ENCODE results near the gene TMEM238. TPM values are rescaled to one million over a fixed set of nuclear protein-coding genes. Genes with fewer than 3 reads are reported as not detected.

Gene TMEM238
- total RNA-seq, 1 experiment from 2014 or later = 18.1 TPM

DNA sequence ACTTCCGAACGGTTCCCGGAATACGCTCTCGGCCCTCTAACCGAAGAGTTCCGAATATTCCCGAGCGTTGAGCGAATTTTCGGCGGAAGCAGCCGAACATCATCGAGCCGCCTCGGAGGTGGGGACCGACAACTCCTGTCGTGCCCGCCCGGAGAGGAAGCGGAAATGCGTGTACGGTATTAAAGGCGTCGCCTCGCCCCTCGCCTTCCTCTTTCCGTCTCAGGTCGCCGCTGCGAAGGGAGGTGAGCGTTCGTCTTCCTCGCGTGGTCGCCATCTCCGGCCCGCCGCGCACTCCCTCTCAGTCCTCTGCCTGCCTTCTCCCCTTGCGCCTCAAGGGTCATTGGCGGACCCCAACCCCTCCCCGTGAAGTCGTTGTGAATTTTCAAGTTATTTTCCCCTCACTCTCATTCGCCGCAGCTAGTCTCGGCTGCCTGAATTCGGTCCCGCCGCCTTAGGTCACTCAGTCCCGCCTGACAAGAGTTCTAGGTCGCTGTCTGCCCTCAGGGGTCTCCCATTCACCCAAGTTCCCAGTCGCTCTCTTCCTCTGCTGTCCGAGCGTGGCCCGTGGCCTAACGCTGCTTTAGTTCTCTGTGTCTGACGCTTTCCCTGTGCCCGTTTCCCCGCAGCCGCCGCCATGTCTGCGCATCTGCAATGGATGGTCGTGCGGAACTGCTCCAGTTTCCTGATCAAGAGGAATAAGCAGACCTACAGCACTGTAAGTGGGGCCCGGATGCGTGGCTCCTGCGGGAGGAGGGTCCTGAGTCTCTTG lies 1.8 kb upstream of the TMEM238 start, which contains the start of gene RPL28:
TSS of gene RPL28 (plus strand) at position 209 of the 769 bp plus-strand sequence. CDS start at position 635, 426 bp downstream.
- ChIA-PET POLR2A (interaction anchor here (0.6 to 1.3 kb wide), 3 partner anchors 21 to 47 kb away, joined by 4 to 8 read pairs (median 6); partner anchors contain the start of genes KMT5C and UBE2S), CTCF (no interaction called here)
- intact Hi-C loops (cut with micrococcal nuclease; ENCODE audit: unreplicated experiment) = loop anchor here (1.0 to 10.0 kb wide), 7 partner anchors 22 to 249 kb away; partner anchors contain the start of genes HSPBP1, KMT5C and PPP6R1
- no peaks in the 10 kb centered on the region for H3K9me3 Mint-ChIP-seq (ENCODE audit: unreplicated experiment)
- TF ChIP-seq, protein P1, sequence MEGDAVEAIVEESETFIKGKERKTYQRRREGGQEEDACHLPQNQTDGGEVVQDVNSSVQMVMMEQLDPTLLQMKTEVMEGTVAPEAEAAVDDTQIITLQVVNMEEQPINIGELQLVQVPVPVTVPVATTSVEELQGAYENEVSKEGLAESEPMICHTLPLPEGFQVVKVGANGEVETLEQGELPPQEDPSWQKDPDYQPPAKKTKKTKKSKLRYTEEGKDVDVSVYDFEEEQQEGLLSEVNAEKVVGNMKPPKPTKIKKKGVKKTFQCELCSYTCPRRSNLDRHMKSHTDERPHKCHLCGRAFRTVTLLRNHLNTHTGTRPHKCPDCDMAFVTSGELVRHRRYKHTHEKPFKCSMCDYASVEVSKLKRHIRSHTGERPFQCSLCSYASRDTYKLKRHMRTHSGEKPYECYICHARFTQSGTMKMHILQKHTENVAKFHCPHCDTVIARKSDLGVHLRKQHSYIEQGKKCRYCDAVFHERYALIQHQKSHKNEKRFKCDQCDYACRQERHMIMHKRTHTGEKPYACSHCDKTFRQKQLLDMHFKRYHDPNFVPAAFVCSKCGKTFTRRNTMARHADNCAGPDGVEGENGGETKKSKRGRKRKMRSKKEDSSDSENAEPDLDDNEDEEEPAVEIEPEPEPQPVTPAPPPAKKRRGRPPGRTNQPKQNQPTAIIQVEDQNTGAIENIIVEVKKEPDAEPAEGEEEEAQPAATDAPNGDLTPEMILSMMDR (IDR thresholded peaks at IDR 0.05; ENCODE audit: insufficient read depth in 1 of 2, low read depth in 1 of 2, low read length in 1 of 2, severe bottlenecking in 1 of 2, unreplicated experiment in 1 of 2) = no peak
- Histone ChIP-seq H3K4me3 (ENCODE audit: low read depth, low read length) (peak within 1 kb of the TSS; percentile 95), H3K4me1 (peaks cover 30% of the 10 kb centered on the region), H3K36me3 (ENCODE audit: control insufficient read depth, insufficient read depth, low read length) (peaks cover 18% of the 10 kb centered on the region), H3K27me3 (replicated peaks; ENCODE audit: control insufficient read depth, insufficient read depth, low read length) (no peaks in the 10 kb centered on the region), H3K9me3 (no peaks in the 10 kb centered on the region)
- no peaks in the 10 kb centered on the region for H3K27me3 Mint-ChIP-seq (ENCODE audit: insufficient read depth, unreplicated experiment)
- DNase-seq = peak; percentile 98 to 99
- BruUV-seq (replicated peaks) = no TSS peak
- H3K27ac Mint-ChIP-seq (ENCODE audit: unreplicated experiment) = peak within 1 kb of the TSS; percentile 89
- peak within 1 kb of the TSS; percentile 93 for H3K4me3 Mint-ChIP-seq (ENCODE audit: unreplicated experiment)
- H3K4me1 Mint-ChIP-seq (ENCODE audit: low read depth, unreplicated experiment) = peaks cover 18% of the 10 kb centered on the region
- peaks cover 59% of the 10 kb centered on the region for H3K36me3 Mint-ChIP-seq (ENCODE audit: insufficient read depth, unreplicated experiment)

DNA sequence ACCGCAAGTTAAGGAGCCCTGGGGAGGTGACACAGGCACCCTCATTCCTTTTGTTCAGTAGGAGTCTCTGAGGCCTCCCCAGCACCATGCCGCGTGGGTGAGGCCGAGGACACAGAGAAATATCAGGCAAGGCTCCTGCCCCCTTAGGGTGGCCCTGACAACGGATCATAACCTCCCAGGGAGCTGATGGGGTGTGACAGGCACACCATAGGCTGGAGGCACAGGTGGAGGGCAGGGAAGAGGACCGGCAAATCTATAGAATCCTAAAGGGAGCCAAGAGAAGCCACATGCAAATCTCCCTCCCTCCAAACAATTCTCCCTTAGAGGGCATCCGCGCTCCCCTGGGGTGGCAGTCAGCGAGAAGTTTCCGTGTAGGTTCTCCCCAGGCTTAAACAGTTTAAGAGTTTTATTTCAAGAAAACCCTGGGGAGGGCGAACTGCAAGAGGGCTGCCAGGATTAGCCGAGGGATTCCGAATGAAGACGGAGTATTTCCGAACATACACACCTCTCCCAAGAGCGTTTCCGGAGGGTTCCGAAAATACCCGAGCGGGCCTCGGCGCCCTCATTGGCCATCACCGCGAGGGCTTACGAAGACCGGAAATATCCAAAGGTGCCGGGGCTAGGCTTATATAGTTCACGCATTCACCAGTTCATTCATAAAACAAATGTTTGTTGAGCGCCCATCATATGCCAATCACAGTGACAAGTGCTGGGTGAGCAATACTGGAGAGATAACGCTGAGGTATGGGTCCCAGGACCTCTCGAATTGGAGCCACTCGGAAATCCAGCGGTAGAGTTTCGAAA lies 1.0 kb upstream of the TMEM238 start:
- Mint-ChIP-seq H3K9me3 (ENCODE audit: unreplicated experiment) (no peaks in the 10 kb centered on the region), H3K4me3 (ENCODE audit: unreplicated experiment) (peak overlapping the region; percentile 93), H3K36me3 (ENCODE audit: insufficient read depth, unreplicated experiment) (peaks cover 51% of the 10 kb centered on the region), H3K27ac (ENCODE audit: unreplicated experiment) (peak overlapping the region; percentile 89), H3K27me3 (ENCODE audit: insufficient read depth, unreplicated experiment) (no peaks in the 10 kb centered on the region), H3K4me1 (ENCODE audit: low read depth, unreplicated experiment) (peaks cover 18% of the 10 kb centered on the region)
- ChIA-PET CTCF (interaction anchor here (0.6 to 2.4 kb wide), 6 partner anchors 9 to 119 kb away, joined by 3 to 29 read pairs (median 7); partner anchors contain the start of genes HSPBP1 and KMT5C), POLR2A (interaction anchor here (0.6 to 2.4 kb wide), 9 partner anchors 9 to 215 kb away, joined by 3 to 28 read pairs (median 6); partner anchors contain the start of genes FIZ1, HSPBP1, KMT5C and PPP6R1)
- BruUV-seq (replicated peaks) = TSS peak; percentile 22
- H3K27me3 ChIP-seq (replicated peaks; ENCODE audit: control insufficient read depth, insufficient read depth, low read length) = no peaks in the 10 kb centered on the region
- peak; percentile 96 for DNase-seq
- H3K9me3 ChIP-seq = no peaks in the 10 kb centered on the region
- H3K4me3 ChIP-seq (ENCODE audit: low read depth, low read length) = peak overlapping the region; percentile 73
- H3K4me1 ChIP-seq = peaks cover 30% of the 10 kb centered on the region
- TF ChIP-seq, protein P1 (IDR thresholded peaks at IDR 0.05; ENCODE audit: insufficient read depth in 1 of 2, low read depth in 1 of 2, low read length in 1 of 2, severe bottlenecking in 1 of 2, unreplicated experiment in 1 of 2) = no peak
- intact Hi-C loops (cut with micrococcal nuclease; ENCODE audit: unreplicated experiment) = loop anchor here (1.0 to 10.0 kb wide), 7 partner anchors 23 to 250 kb away; partner anchors contain the start of genes HSPBP1, KMT5C and PPP6R1
- H3K36me3 ChIP-seq (ENCODE audit: control insufficient read depth, insufficient read depth, low read length) = peaks cover 18% of the 10 kb centered on the region
